ENCODE results near the gene MALL.
"Not testable (repeated sequence)": the region's sequence is repeated elsewhere in the genome, so short reads cannot be mapped to it uniquely, and the experiment has no call there.

MALL gene

DNA sequence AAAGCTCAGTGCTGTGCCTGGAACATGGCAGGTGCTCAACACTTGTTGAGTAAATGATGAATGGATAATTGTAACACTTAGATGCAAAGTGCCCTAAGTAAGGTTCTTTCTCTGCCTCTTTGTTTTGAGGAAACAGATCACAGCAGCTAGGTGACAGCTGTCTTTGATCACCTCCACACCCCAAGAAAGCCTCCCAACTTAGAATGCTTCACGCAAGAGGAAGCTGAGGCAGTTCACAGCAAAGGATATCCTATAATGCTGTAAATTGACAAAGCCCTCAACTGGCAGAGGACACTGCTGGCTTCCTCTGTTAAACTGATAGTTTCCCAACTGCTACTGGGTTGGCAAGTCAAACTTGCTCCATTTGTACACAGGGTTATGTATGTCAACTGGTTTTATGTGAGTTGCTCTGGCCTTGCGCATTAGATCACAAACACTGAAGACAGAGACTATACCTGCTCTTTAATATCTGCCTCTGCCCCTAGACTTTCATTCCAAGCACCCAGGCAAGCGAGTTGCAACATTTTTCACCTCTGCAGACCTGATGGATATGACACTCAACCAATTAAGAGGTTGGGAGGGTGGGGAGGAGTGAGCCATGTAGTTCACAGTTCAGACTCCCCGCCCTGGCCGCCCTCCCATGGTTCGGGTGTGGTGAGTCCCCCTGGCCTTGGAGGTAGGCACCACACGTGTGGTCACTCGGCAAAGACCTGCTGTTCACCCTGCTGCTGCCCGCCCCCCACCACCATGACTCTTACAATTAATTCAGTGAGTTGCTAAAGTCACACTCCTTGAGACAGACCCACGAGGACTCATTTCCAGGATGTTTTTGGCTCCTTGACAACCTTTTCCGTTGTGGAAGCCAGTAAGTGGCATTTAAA, 4.8 kb upstream of the MALL start:
- no peak for DNase-seq

DNA sequence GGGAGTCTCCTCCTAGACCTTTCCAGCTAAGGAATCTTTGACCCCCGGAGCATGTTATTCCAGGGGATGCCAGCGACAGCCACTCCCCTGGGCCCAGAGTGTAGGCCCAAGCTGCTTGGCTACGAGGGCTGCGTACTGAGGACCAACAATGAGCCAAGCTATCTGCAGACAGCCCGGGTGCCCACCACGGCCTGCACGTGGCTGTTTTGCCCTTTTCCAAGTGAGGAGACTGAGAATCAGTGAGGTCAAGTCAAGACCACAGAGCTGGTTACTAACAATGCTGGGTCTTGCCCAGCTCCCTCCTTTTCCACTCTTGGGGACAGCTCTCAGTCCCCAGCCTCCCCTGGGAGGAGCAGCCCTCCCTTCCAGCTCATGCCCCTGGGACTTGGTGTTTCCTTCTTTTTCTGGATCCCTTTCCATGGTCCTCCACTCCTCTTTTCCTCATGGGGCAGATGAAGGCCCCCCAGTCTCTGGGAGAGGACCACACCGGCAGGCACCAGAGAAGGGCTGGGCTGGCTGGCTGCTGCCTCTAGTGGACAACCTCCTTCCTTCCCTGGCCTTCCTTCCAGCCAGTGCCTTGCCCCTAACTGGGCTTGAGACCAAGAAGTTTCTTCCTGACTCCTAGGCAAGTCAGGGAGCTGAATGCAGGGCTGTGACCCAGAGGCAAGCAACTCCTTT, 550 bp upstream of the MALL start:
- DNase-seq, result no peak

DNA sequence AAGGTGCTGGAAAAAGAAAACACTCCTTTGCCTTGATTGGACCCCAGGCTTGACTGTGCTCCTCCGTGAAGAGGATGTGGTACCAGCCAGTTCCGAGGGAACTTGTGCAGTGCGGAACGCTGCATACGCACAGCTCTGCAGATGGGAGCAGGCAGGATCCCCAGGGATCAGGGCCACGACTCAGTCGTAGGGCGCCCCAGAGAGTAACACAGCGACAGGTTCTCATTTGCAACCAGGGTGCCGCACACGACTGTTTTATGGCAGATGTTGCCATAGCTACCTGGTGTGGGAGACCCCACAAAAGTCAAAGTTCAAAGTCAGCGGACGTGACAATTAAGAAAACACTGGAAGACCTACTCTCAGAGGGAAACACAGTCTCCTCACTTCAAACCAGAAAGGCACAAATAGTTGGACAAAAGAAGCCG, 779 bp downstream of the MALL start:
- no peak for DNase-seq

DNA sequence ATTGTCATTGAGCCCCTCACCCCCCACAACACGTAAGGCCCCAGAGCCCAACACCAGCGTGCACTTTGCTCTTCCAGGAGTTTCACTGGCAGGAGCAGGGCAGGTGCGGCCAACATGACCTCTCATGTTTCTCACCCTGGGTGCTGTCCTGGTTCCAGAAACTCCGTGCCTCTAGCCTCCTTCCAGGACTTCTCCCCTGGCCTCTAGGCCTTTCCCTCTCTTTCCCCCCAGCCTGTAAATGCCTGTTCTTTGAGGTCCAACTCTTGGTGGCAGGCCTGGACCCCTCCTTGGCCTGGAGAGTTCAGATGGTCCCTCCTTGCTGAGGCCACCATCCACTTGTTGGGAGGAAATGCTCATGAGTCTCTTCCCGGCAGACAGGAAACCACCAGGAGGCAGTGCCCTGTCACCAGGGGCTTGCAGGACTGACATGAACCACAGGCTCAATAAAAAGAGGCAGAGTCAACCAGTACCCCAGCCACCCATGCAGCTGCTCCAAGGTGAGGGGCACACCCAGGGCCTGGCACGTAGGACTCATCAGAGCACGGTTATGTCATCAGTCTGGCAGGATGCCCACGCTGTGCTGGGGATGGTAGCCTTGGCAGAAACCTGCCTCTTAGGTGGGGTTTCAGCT, 1.5 kb downstream of the MALL start:
- no peak for DNase-seq

DNA sequence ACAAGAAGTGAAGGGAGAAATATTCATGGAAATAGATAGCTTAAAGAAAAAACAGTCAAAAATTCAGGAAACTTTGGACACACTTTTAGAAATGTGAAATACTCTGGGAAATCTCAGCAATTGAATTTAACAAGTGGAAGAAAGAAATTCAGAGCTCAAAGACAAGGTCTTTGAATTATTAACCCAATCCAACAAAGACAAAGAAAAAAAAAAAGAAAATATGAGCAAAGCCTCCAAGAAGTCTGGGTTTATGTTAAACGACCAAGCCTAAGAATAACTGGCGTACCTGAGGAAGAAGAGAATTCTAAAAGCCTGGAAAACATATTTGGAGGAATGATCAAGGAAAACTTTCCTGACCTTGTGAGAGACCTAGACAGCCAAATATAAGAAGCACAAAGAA, 7.3 kb downstream of the MALL start:
- not testable (repeated sequence) for DNase-seq

- DNase-seq, result no peak
These were observed 8.2 kb downstream of the MALL start for GRCh38 chr2:110107092-110108079.

DNA sequence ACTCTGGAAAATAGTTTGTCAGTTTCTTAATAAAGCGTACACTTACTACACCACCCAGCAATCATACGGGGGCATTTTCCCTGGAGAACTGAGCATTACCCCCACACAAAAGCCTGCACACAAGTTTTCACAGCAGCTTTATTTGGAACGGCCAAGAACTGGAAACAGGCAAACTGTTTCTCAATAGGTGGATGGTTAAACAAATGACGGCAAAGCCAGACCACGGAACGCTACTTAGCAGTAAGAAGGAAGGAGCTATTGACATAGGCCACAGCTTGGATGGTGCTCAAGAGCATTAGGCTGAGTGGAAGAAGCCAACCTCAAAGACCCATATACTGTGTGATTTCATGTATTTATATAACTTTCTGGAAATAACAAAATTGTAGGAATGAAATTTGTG, 9.0 kb downstream of the MALL start:
- DNase-seq, result no peak

DNA sequence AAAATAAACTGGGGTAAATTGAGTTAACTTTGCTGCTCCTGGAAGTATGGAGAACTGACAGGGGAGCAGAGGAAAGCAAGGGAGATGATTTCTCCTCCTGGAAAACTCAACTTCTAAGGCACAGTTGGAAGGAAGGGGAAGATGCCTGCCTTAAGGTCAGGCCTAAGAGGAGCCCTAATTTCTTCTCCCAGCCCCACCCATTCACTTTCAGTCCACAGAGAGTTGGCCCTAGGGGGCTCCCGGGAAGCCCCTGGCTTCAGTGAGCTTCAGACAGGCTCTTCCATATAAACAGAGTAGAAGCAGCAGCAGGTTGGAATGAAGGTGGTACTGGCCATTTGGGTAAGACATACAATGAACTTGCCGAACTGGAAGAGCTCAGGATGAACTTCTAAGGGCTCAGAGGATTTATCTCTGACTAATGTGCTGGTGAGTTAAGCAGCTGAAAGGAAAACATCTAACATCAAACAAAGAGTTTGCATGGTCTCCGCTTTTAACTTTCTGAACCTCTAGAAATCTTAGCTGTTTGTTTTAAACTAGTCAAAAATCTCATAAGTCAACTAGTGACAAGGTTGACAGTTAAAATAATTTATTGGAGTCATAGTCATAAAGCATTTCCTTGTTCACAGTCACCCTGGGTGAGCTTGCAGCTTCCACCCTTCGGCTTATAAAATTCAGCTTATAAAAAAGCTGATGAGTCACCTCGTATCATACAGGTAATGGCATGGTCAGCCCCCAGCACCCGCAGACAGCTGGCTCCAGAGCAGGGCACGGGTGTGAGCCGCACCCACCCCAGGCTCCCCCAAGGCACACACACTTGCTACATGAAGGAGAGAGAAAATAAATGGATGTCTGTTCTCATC, 9.8 kb downstream of the MALL start:
- no peak for DNase-seq

DNA sequence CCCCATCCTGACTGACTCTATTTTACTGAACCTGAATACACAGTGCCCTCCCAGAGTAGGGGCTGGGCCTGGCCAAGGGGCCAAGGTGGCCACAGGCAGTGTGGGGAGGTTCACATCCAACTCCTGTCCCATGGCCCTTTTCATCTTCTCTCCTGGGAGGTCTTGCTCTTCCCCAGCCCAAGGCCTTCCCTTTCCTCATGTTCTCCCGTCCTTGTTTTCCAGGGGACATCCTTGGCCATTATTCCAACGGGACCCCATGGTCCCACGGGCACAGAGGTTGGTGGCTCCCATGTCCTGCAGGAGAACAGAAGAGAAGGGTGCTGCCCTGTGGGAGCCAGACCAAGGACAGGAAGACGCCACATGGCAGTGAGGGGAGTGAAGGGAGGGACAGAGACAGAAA, 10.4 kb downstream of the MALL start:
- DNase-seq, result no peak

DNA sequence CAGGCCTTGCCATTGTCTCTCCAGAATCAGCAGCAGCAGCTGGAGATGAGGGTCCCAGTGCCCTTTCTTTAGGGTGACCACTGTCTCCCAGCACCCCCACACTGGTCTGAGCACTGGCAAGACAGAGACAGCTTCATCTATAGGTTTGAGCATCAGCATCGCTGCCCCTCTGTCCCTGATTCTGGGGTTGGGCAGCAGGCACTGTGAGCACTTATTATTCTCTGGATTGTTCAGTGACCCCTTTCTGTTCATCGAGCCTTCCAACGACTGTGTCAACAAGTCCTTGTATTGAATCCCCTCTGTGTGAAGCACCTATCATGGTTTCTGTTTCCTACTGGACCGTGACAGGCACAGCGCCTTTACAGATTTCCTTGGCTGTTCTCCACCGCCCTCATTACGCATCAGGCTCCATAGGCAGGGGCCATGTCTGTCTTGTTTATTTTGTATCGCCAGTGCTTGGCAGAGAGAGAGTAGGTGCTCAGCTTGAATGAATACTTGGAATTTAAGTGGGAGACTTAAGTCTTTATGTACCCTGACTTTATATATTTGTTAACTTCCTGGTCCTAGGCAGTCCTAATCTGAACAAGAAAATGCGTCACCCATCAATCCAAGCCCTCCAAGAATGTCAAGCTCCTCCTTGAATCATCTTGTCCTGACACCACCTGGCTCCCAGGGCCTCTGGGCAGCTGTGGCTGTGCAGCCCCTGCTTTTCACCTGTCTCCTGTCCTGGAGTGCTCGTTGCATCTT, 11.4 kb downstream of the MALL start:
- DNase-seq, result no peak

GRCh38 chr2:110103061-110103961, 12.3 kb downstream of the MALL start:
- DNase-seq, result no peak

DNA sequence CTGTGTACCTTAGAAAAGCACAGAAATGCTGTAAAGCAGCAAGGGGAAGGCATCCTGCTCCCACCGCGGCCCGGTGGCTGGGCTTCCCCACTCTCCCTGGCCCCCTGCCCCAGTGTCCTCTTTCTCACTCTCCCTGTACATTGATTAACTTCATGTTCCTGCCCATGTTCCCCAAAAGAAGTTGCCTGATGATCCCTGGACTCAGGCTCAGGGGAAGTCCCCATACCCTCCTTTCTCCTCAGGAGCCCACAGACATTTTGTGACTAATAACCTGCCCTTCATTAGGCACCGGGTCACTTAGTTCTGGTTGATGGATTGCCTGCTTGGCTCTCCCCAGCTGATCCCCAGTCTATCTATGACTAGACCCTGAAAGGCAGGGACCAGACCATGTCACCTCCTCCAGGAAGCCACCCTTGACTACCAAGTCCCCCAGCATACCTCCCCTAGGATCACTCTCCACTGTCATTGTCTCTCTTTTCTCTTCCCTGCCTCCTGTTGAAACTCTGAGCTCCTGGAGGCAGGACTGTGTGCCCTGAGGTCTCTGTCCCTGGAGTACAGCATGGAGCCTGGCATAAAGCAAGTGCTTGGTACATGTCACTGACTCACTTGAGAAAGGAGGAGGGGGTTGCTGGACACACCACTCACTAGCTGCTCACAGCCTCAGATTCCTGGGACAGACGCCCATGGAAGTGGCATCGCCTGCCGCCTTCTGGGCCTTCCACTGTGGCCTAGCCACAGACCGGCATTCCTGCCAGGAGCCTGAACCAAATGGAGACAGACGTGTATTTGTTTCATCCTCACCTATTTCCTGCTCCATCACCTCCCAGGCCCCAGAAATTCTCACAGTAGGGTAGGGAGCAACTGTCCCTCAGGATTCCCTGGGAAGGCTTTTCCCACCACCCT, 13.5 kb downstream of the MALL start:
- no peak for DNase-seq

DNA sequence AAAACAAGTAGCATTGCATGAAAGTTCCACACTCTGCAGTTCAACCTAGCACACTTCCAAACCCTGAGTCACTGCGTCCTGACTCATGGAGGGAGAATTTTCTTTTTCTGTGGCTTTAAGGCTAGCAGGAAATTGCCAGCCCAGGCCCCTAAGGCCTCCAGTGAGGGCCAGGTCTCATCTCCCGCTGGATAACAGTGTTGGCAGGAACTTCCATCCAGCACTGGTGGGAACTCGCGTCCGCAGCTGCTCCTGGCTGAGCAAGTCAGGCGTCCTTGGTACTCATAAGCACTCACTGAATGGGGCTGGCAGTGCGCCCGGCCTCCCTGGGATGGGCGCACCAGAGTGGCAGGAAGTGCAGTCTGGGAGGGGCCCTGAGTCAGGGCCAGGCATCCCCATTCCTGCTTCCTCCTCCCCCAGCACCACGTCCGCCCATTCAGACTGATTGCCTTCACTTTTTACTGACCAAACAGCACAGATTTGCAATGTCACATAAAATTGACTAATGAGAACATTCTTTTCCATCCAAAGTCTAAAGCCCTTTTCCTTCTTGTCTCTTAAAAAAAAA, 14.3 kb downstream of the MALL start:
- DNase-seq, result peak; percentile 87

DNA sequence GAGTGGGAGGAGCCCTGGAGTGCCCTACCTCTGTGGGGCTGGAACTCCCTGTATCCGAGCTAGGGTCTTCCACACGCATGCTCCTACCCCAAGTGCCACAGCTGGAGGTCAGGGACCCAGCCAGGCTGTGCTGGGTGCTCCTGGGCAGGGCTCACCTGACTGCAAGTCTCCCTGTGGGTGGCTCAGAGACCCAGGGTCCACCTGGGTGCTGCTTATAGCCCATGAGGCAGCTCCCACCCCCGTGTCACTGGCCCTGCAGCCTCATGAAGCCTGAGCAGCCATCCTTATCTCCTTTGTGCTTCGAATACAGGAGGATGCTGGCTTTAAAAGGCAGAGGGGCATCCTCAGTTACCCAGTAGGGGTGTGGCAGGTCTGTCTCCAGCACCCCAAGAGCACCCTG, 14.7 kb downstream of the MALL start:
- DNase-seq, result not testable (repeated sequence)

DNA sequence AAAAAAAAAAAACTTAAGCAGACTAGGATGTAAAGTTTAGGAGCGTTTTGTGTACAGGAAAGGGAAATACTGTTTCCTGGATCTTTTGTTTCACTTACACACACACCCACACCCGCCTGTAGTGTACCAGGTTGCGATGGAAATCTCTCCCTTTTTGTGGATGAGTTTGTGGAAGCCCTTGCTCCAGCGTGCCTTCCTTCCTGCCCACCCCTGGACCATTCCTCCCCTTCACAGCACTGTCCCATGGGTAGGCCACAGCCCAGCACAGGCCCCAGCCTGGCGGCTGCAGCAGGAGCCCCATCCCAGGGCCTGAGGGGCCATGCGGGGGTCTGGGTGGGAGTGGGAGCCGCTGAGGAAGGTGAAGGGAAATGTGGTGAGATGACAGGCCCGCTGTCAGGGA, 15.1 kb downstream of the MALL start:
- no peak for DNase-seq

GRCh38 chr2:110099471-110100225, 16.0 kb downstream of the MALL start:
- no peak for DNase-seq

- no peak for DNase-seq
These were observed 16.6 kb downstream of the MALL start for GRCh38 chr2:110099038-110099425.
